HepG2 (cell line): ENCODE data around the gene CKS1B. TPM values are rescaled to one million over a fixed set of nuclear protein-coding genes. Genes with fewer than 3 reads are reported as not detected.

Experiments
- KDM6A ChIP-seq: IDR thresholded peaks from 2 replicates; pipeline ENCODE4 v1.6.1; 2016; ENCODE audit warnings: low read depth
- MAF1 ChIP-seq: sonication (generic); formaldehyde crosslinking; IDR thresholded peaks from 2 replicates; pipeline ENCODE4 v1.5.0; 2020; ENCODE audit warnings: missing genetic modification reagents, borderline replicate concordance
- PCBP2 ChIP-seq: fragments of 200-400 bp; formaldehyde crosslinking; optimal IDR thresholded peaks from 2 replicates; pipeline ENCODE3; 2018; ENCODE audit warnings: low read length, low read depth; ENCODE audit not compliant: poor library complexity, severe bottlenecking
- RNF2 ChIP-seq: fragments of 450-650 bp; conservative IDR thresholded peaks from 2 replicates; pipeline ENCODE4 v1.6.1; 2016; ENCODE audit warnings: low read depth
- RNF219 ChIP-seq: sonication (generic); formaldehyde crosslinking; IDR thresholded peaks from 2 replicates; pipeline ENCODE4 v1.5.0; 2020; ENCODE audit warnings: mild to moderate bottlenecking, missing genetic modification reagents
- RXRA ChIP-seq: sonication (generic); formaldehyde crosslinking; IDR thresholded peaks from 2 replicates; pipeline ENCODE4 v1.5.1; 2020; ENCODE audit warnings: missing genetic modification reagents
- SMARCC2 ChIP-seq: fragments of 450-650 bp; IDR thresholded peaks from 2 replicates; pipeline ENCODE4 v1.6.1; 2017; ENCODE audit warnings: antibody characterized with exemption, mild to moderate bottlenecking
- SNAPC2 ChIP-seq: sonication (generic); formaldehyde crosslinking; IDR thresholded peaks from 2 replicates; pipeline ENCODE4 v1.8.1; 2022; ENCODE audit warnings: mild to moderate bottlenecking, missing genetic modification reagents
- THAP7 ChIP-seq: sonication (generic); formaldehyde crosslinking; IDR thresholded peaks from 2 replicates; pipeline ENCODE4 v1.8.1; 2023; ENCODE audit warnings: mild to moderate bottlenecking, missing genetic modification reagents
- ZNF20 ChIP-seq: sonication (generic); formaldehyde crosslinking; IDR thresholded peaks from 2 replicates; pipeline ENCODE4 v1.4.0; 2020; ENCODE audit warnings: mild to moderate bottlenecking, moderate library complexity, missing genetic modification reagents
- ZNF557 ChIP-seq: sonication (generic); formaldehyde crosslinking; IDR thresholded peaks from 2 replicates; pipeline ENCODE4 v1.4.0; 2020; ENCODE audit warnings: missing genetic modification reagents
- ZSCAN22 ChIP-seq: sonication (generic); formaldehyde crosslinking; IDR thresholded peaks from 2 replicates; pipeline ENCODE4 v1.4.0; 2020; ENCODE audit warnings: mild to moderate bottlenecking, missing genetic modification reagents
- polyA plus RNA-seq, 8 experiments: library from polyadenylated mRNA; depleted of rRNA in 3 of 8; stranded (reverse) in 7 of 8; unstranded in 1 of 8; fragments of >200 nt; fragmentation: Illumina TruSeq in 4 of 8; extraction: Trizol in 4 of 8; gene quantifications; 2 replicates each; pipeline versions ENCODE4 v1.2.1 to v1.2.3, GENCODE V29; 2011 to 2016; ENCODE audit warnings: low read depth in 4 of 8, missing spikeins in 1 of 8, mixed read lengths in 1 of 8; ENCODE audit not compliant: insufficient read depth in 1 of 8
- total RNA-seq, 5 experiments: library from RNA; depleted of rRNA; stranded (reverse); fragments of >200 nt; fragmentation: Illumina TruSeq; extraction: Trizol; gene quantifications; 2 replicates each; pipeline ENCODE4 v1.2.3, GENCODE V29; 2016; ENCODE audit warnings: low read depth in 1 of 5
- TF ChIP-seq, protein P1 (sequence below): sonication (generic); formaldehyde crosslinking; IDR thresholded peaks from 2 replicates; pipeline ENCODE4 v1.4.0; 2020; ENCODE audit warnings: mild to moderate bottlenecking, missing genetic modification reagents
- TF ChIP-seq, protein P2 (sequence below): sonication (generic); formaldehyde crosslinking; IDR thresholded peaks from 2 replicates; pipeline ENCODE4 v1.5.0; 2020; ENCODE audit warnings: missing genetic modification reagents
- TF ChIP-seq, protein P3 (sequence below): sonication (generic); formaldehyde crosslinking; IDR thresholded peaks from 2 replicates; pipeline ENCODE4 v1.4.0; 2020; ENCODE audit warnings: missing genetic modification reagents

Gene CKS1B
- total and polyA plus RNA-seq, 2 of the 13 experiments (the other 11 are each of a cell fraction or from before 2014, with no cell fraction given) = 217 to 222 TPM

- no peak for TF ChIP-seq SMARCC2
- TF ChIP-seq RNF219 (CRISPR knock-in tag) = peak; percentile 99
- no peak for TF ChIP-seq KDM6A (CRISPR knock-in tag)
- 0 out of 2 replicates have a peak, but pooled peaks have one; percentile 59 for TF ChIP-seq MAF1
- TF ChIP-seq, protein P1, sequence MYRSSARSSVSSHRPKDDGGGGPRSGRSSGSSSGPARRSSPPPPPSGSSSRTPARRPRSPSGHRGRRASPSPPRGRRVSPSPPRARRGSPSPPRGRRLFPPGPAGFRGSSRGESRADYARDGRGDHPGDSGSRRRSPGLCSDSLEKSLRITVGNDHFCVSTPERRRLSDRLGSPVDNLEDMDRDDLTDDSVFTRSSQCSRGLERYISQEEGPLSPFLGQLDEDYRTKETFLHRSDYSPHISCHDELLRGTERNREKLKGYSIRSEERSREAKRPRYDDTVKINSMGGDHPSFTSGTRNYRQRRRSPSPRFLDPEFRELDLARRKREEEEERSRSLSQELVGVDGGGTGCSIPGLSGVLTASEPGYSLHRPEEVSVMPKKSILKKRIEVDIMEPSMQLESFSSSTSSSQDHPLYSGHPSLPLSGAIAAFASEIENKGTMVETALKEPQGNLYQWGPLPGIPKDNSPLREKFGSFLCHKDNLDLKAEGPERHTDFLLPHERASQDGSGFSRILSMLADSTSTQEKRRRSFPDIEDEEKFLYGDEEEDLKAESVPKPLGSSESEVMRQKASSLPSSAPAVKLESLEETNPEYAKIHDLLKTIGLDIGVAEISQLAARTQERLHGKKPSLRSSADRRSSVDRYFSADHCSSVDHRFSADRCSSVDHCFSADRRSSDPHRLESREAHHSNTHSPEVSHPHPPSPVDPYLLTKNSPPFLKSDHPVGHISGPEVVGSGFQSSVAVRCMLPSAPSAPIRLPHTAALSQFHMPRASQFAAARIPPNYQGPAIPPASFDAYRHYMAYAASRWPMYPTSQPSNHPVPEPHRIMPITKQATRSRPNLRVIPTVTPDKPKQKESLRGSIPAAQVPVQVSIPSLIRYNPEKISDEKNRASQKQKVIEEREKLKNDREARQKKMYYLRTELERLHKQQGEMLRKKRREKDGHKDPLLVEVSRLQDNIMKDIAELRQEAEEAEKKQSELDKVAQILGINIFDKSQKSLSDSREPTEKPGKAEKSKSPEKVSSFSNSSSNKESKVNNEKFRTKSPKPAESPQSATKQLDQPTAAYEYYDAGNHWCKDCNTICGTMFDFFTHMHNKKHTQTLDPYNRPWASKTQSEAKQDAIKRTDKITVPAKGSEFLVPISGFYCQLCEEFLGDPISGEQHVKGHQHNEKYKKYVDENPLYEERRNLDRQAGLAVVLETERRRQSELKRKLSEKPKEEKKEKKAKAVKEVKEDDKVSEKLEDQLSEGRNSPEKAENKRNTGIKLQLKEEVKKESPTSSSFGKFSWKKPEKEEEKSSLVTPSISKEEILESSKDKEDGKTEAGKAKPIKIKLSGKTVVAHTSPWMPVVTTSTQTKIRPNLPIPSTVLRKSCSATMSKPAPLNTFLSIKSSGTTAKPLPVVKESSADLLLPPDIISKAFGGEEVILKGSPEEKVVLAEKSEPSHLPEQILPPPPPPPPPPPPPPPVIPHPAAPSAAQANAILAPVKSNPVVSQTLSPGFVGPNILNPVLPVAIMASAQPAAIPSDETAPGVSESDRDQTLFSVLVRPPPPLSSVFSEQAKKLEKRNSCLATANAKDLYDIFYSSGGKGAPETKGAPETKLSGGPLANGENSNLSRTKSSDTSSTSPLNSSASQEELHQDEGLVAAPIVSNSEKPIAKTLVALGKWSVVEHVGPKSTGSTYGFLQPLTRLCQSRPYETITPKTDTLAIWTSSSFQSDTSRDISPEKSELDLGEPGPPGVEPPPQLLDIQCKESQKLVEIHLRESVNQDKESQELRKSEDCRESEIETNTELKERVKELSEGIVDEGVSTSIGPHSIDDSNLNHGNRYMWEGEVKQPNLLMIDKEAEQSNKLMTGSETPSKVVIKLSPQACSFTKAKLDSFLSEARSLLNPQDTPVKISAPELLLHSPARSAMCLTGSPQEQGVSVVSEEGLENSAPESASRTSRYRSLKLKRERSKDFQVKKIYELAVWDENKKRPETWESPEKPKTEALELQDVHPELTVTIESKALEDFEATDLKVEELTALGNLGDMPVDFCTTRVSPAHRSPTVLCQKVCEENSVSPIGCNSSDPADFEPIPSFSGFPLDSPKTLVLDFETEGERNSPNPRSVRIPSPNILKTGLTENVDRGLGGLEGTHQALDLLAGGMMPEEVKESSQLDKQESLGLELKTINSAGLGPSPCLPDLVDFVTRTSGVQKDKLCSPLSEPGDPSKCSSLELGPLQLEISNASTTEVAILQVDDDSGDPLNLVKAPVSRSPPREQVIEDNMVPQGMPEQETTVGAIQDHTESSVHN (CRISPR knock-in tag) = peak; percentile 99
- TF ChIP-seq SNAPC2 (CRISPR knock-in tag) = peak; percentile 98
- peak; percentile 89 for TF ChIP-seq RXRA (CRISPR knock-in tag)
- TF ChIP-seq ZNF20 = 0 out of 2 replicates have a peak, but pooled peaks have one; percentile 61
- TF ChIP-seq RNF2 = peak; percentile 99
- peak; percentile 90 for TF ChIP-seq ZSCAN22
- TF ChIP-seq THAP7 = peak; percentile 98; the same call in 1 of the 2 replicates
- TF ChIP-seq, protein P2, sequence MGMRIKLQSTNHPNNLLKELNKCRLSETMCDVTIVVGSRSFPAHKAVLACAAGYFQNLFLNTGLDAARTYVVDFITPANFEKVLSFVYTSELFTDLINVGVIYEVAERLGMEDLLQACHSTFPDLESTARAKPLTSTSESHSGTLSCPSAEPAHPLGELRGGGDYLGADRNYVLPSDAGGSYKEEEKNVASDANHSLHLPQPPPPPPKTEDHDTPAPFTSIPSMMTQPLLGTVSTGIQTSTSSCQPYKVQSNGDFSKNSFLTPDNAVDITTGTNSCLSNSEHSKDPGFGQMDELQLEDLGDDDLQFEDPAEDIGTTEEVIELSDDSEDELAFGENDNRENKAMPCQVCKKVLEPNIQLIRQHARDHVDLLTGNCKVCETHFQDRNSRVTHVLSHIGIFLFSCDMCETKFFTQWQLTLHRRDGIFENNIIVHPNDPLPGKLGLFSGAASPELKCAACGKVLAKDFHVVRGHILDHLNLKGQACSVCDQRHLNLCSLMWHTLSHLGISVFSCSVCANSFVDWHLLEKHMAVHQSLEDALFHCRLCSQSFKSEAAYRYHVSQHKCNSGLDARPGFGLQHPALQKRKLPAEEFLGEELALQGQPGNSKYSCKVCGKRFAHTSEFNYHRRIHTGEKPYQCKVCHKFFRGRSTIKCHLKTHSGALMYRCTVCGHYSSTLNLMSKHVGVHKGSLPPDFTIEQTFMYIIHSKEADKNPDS (CRISPR knock-in tag) = peak; percentile 95
- peak; percentile 97 for TF ChIP-seq ZNF557 (CRISPR knock-in tag)
- no peak for TF ChIP-seq PCBP2
- TF ChIP-seq, protein P3, sequence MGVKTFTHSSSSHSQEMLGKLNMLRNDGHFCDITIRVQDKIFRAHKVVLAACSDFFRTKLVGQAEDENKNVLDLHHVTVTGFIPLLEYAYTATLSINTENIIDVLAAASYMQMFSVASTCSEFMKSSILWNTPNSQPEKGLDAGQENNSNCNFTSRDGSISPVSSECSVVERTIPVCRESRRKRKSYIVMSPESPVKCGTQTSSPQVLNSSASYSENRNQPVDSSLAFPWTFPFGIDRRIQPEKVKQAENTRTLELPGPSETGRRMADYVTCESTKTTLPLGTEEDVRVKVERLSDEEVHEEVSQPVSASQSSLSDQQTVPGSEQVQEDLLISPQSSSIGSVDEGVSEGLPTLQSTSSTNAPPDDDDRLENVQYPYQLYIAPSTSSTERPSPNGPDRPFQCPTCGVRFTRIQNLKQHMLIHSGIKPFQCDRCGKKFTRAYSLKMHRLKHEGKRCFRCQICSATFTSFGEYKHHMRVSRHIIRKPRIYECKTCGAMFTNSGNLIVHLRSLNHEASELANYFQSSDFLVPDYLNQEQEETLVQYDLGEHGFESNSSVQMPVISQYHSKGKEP (CRISPR knock-in tag) = peak; percentile 88; the same call in 1 of the 2 replicates
Measured at GRCh38 chr1:154936555-154937084, 37.9 kb upstream of the CKS1B start, which contains the start of gene PMVK (continued).
